MCF 10A (cell line): Measurements from ENCODE around the gene RNF7. TPM values are rescaled to one million over a fixed set of nuclear protein-coding genes. Genes with fewer than 3 reads are reported as not detected.

Experiments
- BruUV-seq: library from RNA; stranded (reverse); fragments of 400-500 nt; replicated peaks from 2 replicates; lab custom pipeline; 2021; lab: Mats Ljungman, UMichigan
- CTCF ChIA-PET: fragments of 300-600 bp; sonication (Branson Sonifier 250); formaldehyde crosslinking; extraction: SDS; loops from one replicate; lab custom pipeline; 2021; ENCODE audit warnings: antibody characterized with exemption, inconsistent platforms; lab: Yijun Ruan, JAX
- POLR2A ChIA-PET: fragments of 300-600, 350-650 bp; sonication (Branson Sonifier 250); formaldehyde crosslinking; extraction: SDS; loops from one replicate; lab custom pipeline; 2020; ENCODE audit warnings: antibody characterized with exemption, inconsistent platforms; lab: Yijun Ruan, JAX
- DNase-seq: peaks from one replicate; pipeline ENCODE4 v3.0.0-alpha.2; 2018; ENCODE audit not compliant: unreplicated experiment
- H3K27ac Mint-ChIP-seq: one replicate; pipeline ENCODE4 v1.8.0; 2022; ENCODE audit warnings: mild to moderate bottlenecking, low read depth, mixed read lengths; ENCODE audit not compliant: unreplicated experiment
- H3K27me3 Mint-ChIP-seq: one replicate; pipeline ENCODE4 v1.8.0; 2022; ENCODE audit warnings: mixed read lengths; ENCODE audit not compliant: insufficient read depth, unreplicated experiment
- H3K36me3 Mint-ChIP-seq: one replicate; pipeline ENCODE4 v1.8.0; 2022; ENCODE audit warnings: mild to moderate bottlenecking, moderate library complexity, mixed read lengths; ENCODE audit not compliant: insufficient read depth, unreplicated experiment
- H3K4me1 Mint-ChIP-seq: one replicate; pipeline ENCODE4 v1.8.0; 2022; ENCODE audit warnings: mixed read lengths; ENCODE audit not compliant: insufficient read depth, unreplicated experiment
- H3K4me3 Mint-ChIP-seq: one replicate; pipeline ENCODE4 v1.8.0; 2022; ENCODE audit warnings: mild to moderate bottlenecking, moderate library complexity, mixed read lengths; ENCODE audit not compliant: unreplicated experiment
- H3K9me3 Mint-ChIP-seq: one replicate; pipeline ENCODE4 v1.8.0; 2022; ENCODE audit warnings: mixed read lengths; ENCODE audit not compliant: unreplicated experiment
- intact Hi-C: fragments of 100-400 bp; cut with micrococcal nuclease; formaldehyde crosslinking; loops from 2 replicates; pipeline ENCODE4 v1.14.1; 2022
- total RNA-seq: library from RNA; stranded (reverse); gene quantifications from 2 replicates; pipeline ENCODE4 v1.2.3, GENCODE V29; 2022
- TF ChIP-seq, protein P1 (sequence below): fragments of 200-600 bp; IDR thresholded peaks from one replicate; pipeline ENCODE4 v1.8.0; 2022; ENCODE audit warnings: antibody characterized with exemption, mild to moderate bottlenecking; ENCODE audit not compliant: unreplicated experiment

The RNF7 gene
- total RNA-seq, 1 experiment from 2014 or later: 96.1 TPM

DNA sequence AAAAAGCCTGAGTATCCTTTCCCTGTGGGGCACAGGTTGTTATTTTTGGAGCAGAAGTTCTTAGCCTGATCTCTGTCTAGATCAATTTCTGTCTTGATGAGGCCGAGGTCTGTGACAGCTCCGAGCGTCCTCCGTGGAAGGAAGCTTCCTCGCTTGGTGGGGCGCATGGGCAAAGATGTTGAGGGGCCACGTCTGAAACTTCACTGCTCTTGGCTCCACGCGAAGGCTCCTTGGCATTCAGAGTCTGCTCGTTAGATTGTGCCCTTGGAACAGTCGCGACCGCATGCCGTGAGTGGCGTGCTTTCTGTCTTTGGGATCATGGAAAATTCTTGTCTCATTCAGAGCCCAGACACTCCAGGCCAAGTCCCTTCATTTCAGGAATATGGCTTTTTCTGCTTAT lies 38.8 kb downstream of the RNF7 start:
- TF ChIP-seq, protein P1, sequence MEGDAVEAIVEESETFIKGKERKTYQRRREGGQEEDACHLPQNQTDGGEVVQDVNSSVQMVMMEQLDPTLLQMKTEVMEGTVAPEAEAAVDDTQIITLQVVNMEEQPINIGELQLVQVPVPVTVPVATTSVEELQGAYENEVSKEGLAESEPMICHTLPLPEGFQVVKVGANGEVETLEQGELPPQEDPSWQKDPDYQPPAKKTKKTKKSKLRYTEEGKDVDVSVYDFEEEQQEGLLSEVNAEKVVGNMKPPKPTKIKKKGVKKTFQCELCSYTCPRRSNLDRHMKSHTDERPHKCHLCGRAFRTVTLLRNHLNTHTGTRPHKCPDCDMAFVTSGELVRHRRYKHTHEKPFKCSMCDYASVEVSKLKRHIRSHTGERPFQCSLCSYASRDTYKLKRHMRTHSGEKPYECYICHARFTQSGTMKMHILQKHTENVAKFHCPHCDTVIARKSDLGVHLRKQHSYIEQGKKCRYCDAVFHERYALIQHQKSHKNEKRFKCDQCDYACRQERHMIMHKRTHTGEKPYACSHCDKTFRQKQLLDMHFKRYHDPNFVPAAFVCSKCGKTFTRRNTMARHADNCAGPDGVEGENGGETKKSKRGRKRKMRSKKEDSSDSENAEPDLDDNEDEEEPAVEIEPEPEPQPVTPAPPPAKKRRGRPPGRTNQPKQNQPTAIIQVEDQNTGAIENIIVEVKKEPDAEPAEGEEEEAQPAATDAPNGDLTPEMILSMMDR: no peak
- no peak for DNase-seq
- Mint-ChIP-seq H3K27me3 (no peaks in the 10 kb centered on the region), H3K36me3 (no peaks in the 10 kb centered on the region), H3K4me3 (no peak overlapping the region), H3K9me3 (no peaks in the 10 kb centered on the region), H3K4me1 (no peaks in the 10 kb centered on the region), H3K27ac (no peak overlapping the region)
- CTCF ChIA-PET: interaction anchor here (0.7 kb wide), 1 partner anchor 16 kb away, joined by 3 read pairs; no protein-coding TSS in a partner anchor
- BruUV-seq: no TSS peak
- POLR2A ChIA-PET: no interaction called here
- intact Hi-C loops: no loop called here

DNA sequence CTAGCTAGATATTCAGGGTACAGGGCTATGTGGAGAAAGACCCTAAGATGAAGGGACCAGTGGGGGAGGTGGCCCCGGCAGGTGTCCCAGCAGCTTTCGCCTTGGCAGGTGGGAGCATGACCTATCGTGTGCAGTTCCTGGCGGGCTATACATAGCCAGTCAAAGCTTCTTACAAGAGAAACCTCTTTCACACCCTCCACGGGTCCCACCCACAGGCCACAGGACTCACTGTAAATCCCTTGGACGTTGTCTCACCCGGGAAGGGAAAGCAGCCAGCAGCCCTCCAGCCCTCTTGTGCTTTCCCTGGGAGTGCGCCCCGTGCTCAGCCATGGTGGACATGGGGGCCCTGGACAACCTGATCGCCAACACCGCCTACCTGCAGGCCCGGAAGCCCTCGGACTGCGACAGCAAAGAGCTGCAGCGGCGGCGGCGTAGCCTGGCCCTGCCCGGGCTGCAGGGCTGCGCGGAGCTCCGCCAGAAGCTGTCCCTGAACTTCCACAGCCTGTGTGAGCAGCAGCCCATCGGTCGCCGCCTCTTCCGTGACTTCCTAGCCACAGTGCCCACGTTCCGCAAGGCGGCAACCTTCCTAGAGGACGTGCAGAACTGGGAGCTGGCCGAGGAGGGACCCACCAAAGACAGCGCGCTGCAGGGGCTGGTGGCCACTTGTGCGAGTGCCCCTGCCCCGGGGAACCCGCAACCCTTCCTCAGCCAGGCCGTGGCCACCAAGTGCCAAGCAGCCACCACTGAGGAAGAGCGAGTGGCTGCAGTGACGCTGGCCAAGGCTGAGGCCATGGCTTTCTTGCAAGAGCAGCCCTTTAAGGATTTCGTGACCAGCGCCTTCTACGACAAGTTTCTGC lies 40.1 kb downstream of the RNF7 start:
- ChIA-PET POLR2A (no interaction called here), CTCF (interaction anchor here (0.6 kb wide), 1 partner anchor 91 kb away, joined by 4 read pairs; no protein-coding TSS in a partner anchor)
- TF ChIP-seq, protein P1: no peak
- Mint-ChIP-seq H3K4me1 (peaks cover 7% of the 10 kb centered on the region), H3K4me3 (no peak overlapping the region), H3K9me3 (no peaks in the 10 kb centered on the region), H3K27me3 (no peaks in the 10 kb centered on the region), H3K27ac (no peak overlapping the region), H3K36me3 (no peaks in the 10 kb centered on the region)
- intact Hi-C loops: no loop called here
- BruUV-seq: no TSS peak
- no peak for DNase-seq

DNA sequence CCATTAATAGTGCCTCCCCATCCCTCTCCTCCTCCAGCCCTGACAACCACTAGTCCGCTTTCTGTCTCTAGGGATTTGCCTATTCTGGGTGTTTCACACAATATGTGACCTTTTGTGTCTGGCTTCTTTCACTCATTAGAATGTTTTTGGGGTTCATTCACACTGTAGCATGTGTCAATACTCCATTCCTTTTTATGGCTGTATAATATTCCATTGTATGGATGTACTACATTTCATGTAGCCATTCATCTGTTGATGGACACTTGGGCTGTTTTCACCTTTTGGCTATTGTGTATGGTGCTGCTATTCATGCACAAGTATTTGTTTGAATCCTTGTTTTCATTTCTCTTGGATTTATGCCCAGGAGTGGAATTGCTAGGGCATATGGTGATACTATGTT lies 41.6 kb downstream of the RNF7 start:
- Mint-ChIP-seq H3K27ac (no peak overlapping the region), H3K4me3 (no peak overlapping the region), H3K27me3 (no peaks in the 10 kb centered on the region), H3K9me3 (no peaks in the 10 kb centered on the region), H3K4me1 (peaks cover 7% of the 10 kb centered on the region), H3K36me3 (no peaks in the 10 kb centered on the region)
- no peak for DNase-seq
- CTCF ChIA-PET: no interaction called here
- POLR2A ChIA-PET: no interaction called here
- no TSS peak for BruUV-seq
- TF ChIP-seq, protein P1: no peak
- intact Hi-C loops: no loop called here

DNA sequence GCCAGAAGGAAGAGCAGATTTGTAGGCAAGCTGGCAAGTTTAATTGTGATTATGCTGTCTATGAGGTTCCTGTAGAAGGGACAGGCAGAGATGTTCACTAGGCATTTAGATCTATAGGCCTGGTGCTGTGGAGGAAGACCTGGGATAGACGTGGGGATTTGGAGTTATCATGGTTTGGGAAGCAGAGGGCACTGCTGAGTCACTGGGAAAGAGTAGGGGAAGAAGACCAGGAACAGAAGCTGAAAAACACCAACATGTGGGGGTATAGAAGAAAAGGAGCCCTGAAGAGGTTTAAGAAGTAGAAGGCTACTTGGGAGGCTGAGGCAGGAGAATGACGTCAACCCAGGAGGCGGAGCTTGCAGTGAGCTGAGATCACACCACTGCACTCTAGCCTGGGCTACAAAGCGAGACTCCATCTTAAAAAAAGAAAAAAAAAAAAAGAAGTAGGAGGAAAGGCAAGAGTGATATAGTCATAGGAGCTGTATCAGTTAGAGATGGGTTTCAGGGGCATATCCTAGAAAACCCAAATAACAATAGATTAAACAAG lies 44.4 kb downstream of the RNF7 start:
- peak; percentile 60 for DNase-seq
- TF ChIP-seq, protein P1: peak; percentile 18
- H3K9me3 Mint-ChIP-seq: no peaks in the 10 kb centered on the region
- no TSS peak for BruUV-seq
- H3K36me3 Mint-ChIP-seq: peaks cover 6% of the 10 kb centered on the region
- peak overlapping the region; percentile 36 for H3K27ac Mint-ChIP-seq
- no peak overlapping the region for H3K4me3 Mint-ChIP-seq
- ChIA-PET POLR2A (interaction anchor here (2.1 kb wide), 1 partner anchor 49 kb away, joined by 5 read pairs; no protein-coding TSS in a partner anchor), CTCF (interaction anchor here (0.6 to 1.3 kb wide), 7 partner anchors 8 to 400 kb away, joined by 3 to 5 read pairs (median 3); no protein-coding TSS in a partner anchor)
- H3K27me3 Mint-ChIP-seq: no peaks in the 10 kb centered on the region
- intact Hi-C loops: loop anchor here (1.0 kb wide), 1 partner anchor 93 kb away; no protein-coding TSS in a partner anchor
- peaks cover 7% of the 10 kb centered on the region for H3K4me1 Mint-ChIP-seq
